Heart right ventricle (tissue), 16 donors: Measurements from ENCODE around the gene PTPRG. TPM values are rescaled to one million over a fixed set of nuclear protein-coding genes. Genes with fewer than 3 reads are reported as not detected.
A peak's percentile ranks its signal among the peaks of the same experiment; 100 is the strongest.

Source experiments
- ATAC-seq, 8 donors: fragments of 200-7000 bp; cut with Tn5 transposase; one replicate each; pipeline ENCODE4 v1.9.1; 2020; ENCODE audit warnings: mild to moderate bottlenecking in 8 of 8, moderate library complexity in 8 of 8, moderate number of reproducible peaks in 1 of 8
- DNase-seq, 2 donors: peaks; one replicate each; pipeline ENCODE4 v3.0.0-alpha.2; 2020
- H3K27ac ChIP-seq, 10 donors: fragments of 200-600 bp; sonication (generic) in 2 of 10; one replicate each; pipeline versions ENCODE4 v1.5.0 to v1.8.0; 2020 to 2022; ENCODE audit warnings: mild to moderate bottlenecking in 3 of 10
- H3K27me3 ChIP-seq, 7 donors: fragments of 200-600 bp; one replicate each; pipeline ENCODE4 v1.8.0; 2021 to 2022; ENCODE audit warnings: mild to moderate bottlenecking in 2 of 7
- H3K36me3 ChIP-seq, 9 donors: fragments of 200-600 bp; sonication (generic) in 1 of 9; one replicate each; pipeline versions ENCODE4 v1.5.0 to v1.8.0; 2020 to 2022; ENCODE audit warnings: mild to moderate bottlenecking in 2 of 9
- H3K4me1 ChIP-seq, 9 donors: fragments of 200-600 bp; sonication (generic) in 1 of 9; one replicate each; pipeline versions ENCODE4 v1.5.0 to v1.8.0; 2020 to 2022; ENCODE audit warnings: mild to moderate bottlenecking in 4 of 9
- H3K4me3 ChIP-seq, 10 donors: fragments of 200-600 bp; sonication (generic) in 2 of 10; one replicate each; pipeline versions ENCODE4 v1.5.0 to v1.8.0; 2020 to 2022; ENCODE audit warnings: mild to moderate bottlenecking in 7 of 10, moderate library complexity in 2 of 10
- H3K9me3 ChIP-seq, 11 donors: fragments of 200-600 bp in 10 of 11; sonication (generic) in 2 of 11; one replicate each; pipeline versions ENCODE4 v1.5.0 to v1.8.0; 2013 to 2022; ENCODE audit warnings: mild to moderate bottlenecking in 2 of 11, control low read depth in 1 of 11, moderate library complexity in 1 of 11
- WGBS, 2 donors: extraction: QIAGEN DNeasy Blood & Tissue Kit; methylation state at CpG; one replicate each; pipeline ENCODE4 v1.1.7; 2013; ENCODE audit warnings: inconsistent platforms in 1 of 2; 5-methylcytosine and 5-hydroxymethylcytosine counted together
- intact Hi-C, 10 donors: fragments of 100-400 bp; cut with DNase I; formaldehyde crosslinking; loops; one replicate each; pipeline versions ENCODE4 v1.11.1 to v1.14.2; 2022
- polyA plus RNA-seq, 2 donors: library from polyadenylated mRNA; stranded (reverse); fragments of 200-250 nt; gene quantifications; one replicate each; pipeline ENCODE4 v1.2.3, GENCODE V29; 2013
- total RNA-seq, 10 donors: library from RNA; stranded (reverse); fragmentation: NEBNext Ultra II Directional in 3 of 10; extraction: Animal tissue kit (Norgen Biotek cat#: 25700) in 3 of 10; gene quantifications; one replicate each; pipeline versions ENCODE4 v1.2.1 to v1.2.4, GENCODE V29; 2021 to 2023
- TF ChIP-seq, protein P1 (sequence below), 9 donors: fragments of 200-600 bp; sonication (generic) in 2 of 9; IDR thresholded peaks; one replicate each; pipeline versions ENCODE4 v1.5.0 to v1.8.0; 2021 to 2022; ENCODE audit warnings: antibody characterized with exemption in 9 of 9, mild to moderate bottlenecking in 5 of 9, moderate library complexity in 1 of 9
- donor health status: Arrhythmogenic right ventricular cardiomyopathy.
- donor health status: ischemic (EF 13 %, LVEDD 7.1; RV severe dilation, severe dysfunction).
- donor health status: healthy with polysubstance abuse.
- donor health status: DM: no; HTN: yes; CAD: no.
- donor health status: DM: no; HTN: no; CAD: no.
- donor health status: ischemic (EF 25% LVEDD 6.9; RV normal size, moderate dysfunction).
- donor health status: ischemic (EF 25% LVEDD 5.7; RV mildly dilated, moderate dysfunction).
- donor health status: healthy.
- donor health status: DM: yes; HTN: yes; CAD: no.
- donor health status: Ischemic cardiomyopathy.
- donor health status: ischemic (EF 35%, LVEDD 5.7; RV mildly dilated, moderate dysfunction).
- donor health status: nonischemic (EF 11% LVEDD 7.7; RV severe dilation, severe dysfunction).
- donor health status: DM: yes; HTN: yes; CAD: no.
- donor health status: PGD.
- donor health status: ischemic (EF 29% LVEDD 5.4; RV normal size, mild dysfunction).
- donor health status: nonischemic (EF 23%, LVEDD 6.1; RV moderate dilation, normal function).

The PTPRG gene
- total and polyA plus RNA-seq, 12 donors, result 10.1 to 38.3 (median 32.6) TPM

GRCh38 chr3:62149539-62149938 is 588.2 kb downstream of the PTPRG start:
- Histone ChIP-seq H3K9me3 (no peaks in the 10 kb centered on the region), H3K27ac (peak overlapping the region in 3 of 10 donors; percentile 54 to 62 (median 55)), H3K36me3 (no peaks in the 10 kb centered on the region), H3K27me3 (no peaks in the 10 kb centered on the region), H3K4me1 (peaks cover 5 to 57% (median 29%) of the 10 kb centered on the region in 9 donors), H3K4me3 (no peak overlapping the region)
- DNase-seq (no peak), ATAC-seq (peak in 2 of 8 donors; percentile 15 to 30)
- 97 to 98% methylated on average over 6 of the region's 6 CpGs for WGBS, 2 donors
- intact Hi-C loops, result no loop called here
- TF ChIP-seq, protein P1, sequence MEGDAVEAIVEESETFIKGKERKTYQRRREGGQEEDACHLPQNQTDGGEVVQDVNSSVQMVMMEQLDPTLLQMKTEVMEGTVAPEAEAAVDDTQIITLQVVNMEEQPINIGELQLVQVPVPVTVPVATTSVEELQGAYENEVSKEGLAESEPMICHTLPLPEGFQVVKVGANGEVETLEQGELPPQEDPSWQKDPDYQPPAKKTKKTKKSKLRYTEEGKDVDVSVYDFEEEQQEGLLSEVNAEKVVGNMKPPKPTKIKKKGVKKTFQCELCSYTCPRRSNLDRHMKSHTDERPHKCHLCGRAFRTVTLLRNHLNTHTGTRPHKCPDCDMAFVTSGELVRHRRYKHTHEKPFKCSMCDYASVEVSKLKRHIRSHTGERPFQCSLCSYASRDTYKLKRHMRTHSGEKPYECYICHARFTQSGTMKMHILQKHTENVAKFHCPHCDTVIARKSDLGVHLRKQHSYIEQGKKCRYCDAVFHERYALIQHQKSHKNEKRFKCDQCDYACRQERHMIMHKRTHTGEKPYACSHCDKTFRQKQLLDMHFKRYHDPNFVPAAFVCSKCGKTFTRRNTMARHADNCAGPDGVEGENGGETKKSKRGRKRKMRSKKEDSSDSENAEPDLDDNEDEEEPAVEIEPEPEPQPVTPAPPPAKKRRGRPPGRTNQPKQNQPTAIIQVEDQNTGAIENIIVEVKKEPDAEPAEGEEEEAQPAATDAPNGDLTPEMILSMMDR (IDR thresholded peaks at IDR 0.05), result no peak

DNA sequence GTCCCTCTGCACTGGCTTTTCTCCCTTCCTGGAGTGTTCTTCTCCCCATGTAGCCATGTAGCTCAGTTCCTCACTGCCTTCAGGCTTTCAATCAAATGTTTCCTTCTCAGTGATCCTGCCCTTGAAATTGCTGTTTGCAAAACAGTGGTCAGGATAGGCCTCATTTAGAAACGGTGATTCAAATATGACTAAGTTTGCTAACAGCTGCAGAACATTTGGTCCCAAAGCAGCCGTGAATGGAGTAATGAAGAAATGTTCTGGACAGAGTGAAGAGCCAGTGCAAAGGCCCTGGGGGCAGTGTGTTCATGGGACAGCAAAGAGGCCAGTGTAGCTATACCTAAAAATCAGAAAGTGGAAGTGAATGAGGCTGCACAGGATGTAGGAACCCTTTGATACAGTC is 588.6 kb downstream of the PTPRG start:
- Histone ChIP-seq H3K27me3 (no peaks in the 10 kb centered on the region), H3K9me3 (no peaks in the 10 kb centered on the region), H3K4me1 (peaks cover 6 to 61% (median 29%) of the 10 kb centered on the region in 9 donors), H3K36me3 (no peaks in the 10 kb centered on the region), H3K27ac (peak overlapping the region in 4 of 10 donors; percentile 26 to 62 (median 54)), H3K4me3 (no peak overlapping the region)
- peak in 4 of 8 donors; percentile 21 to 81 (median 36) for ATAC-seq
- intact Hi-C loops, result no loop called here
- WGBS, 2 donors, result 73 to 74% methylated on average over 2 of the region's 2 CpGs
- no peak for DNase-seq
- TF ChIP-seq, protein P1 (IDR thresholded peaks at IDR 0.05), result no peak

DNA sequence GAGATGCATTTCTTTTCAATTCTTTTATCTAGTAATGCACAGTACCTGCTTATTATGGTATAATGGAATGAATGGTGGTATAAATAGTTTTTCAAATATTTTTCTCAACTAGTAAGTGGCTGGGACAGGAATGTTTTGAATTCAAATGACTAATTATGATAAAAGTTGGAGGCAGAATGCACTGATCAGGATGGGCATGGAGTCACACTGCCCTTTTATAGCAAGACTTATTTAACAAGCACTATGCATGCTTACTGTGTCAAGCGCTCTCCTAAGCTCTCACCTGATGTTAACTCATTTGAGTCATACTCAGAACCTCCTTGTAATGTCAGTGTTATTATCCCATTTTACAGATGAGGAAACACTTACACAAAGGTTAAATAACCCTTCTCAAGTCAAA is 590.2 kb downstream of the PTPRG start:
- DNase-seq, result no peak
- no peak for ATAC-seq
- Histone ChIP-seq H3K27me3 (no peaks in the 10 kb centered on the region), H3K27ac (peak overlapping the region in 3 of 10 donors; percentile 26 to 82 (median 43)), H3K4me3 (no peak overlapping the region), H3K9me3 (no peaks in the 10 kb centered on the region), H3K36me3 (no peaks in the 10 kb centered on the region), H3K4me1 (peaks cover 6 to 56% (median 36%) of the 10 kb centered on the region in 9 donors)
- TF ChIP-seq, protein P1 (IDR thresholded peaks at IDR 0.05), result no peak
- intact Hi-C loops, result no loop called here
- 90 to 93% methylated on average over 1 of the region's 1 CpG for WGBS, 2 donors

GRCh38 chr3:62153231-62153630 is 591.9 kb downstream of the PTPRG start:
- ATAC-seq (no peak), DNase-seq (no peak)
- intact Hi-C loops, result no loop called here
- TF ChIP-seq, protein P1 (IDR thresholded peaks at IDR 0.05), result no peak
- WGBS, 2 donors, result 98% methylated on average over 1 of the region's 1 CpG
- H3K9me3 ChIP-seq, result no peaks in the 10 kb centered on the region
- H3K36me3 ChIP-seq, result no peaks in the 10 kb centered on the region
- H3K27me3 ChIP-seq, result no peaks in the 10 kb centered on the region
- H3K4me1 ChIP-seq, result peaks cover 6 to 66% (median 41%) of the 10 kb centered on the region in 9 donors
- H3K4me3 ChIP-seq, result no peak overlapping the region
- peak overlapping the region in 6 of 10 donors; percentile 13 to 82 (median 48) for H3K27ac ChIP-seq
